ENCODE results near the gene SBF1.
"Not testable (repeated sequence)": the region's sequence is repeated elsewhere in the genome, so short reads cannot be mapped to it uniquely, and the experiment has no call there.

Gene SBF1

GRCh38 chr22:50435291-50436014 lies 39.4 kb downstream of the SBF1 start:
- H3K4me1 ChIP-seq (ENCODE audit: control insufficient read depth, insufficient read depth, low read depth, low read length) = no peaks in the 10 kb centered on the region
- H3K18ac ChIP-seq (ENCODE audit: low read depth in 1 of 2, low read length in 2 of 2) = no peak overlapping the region
- H2BK15ac ChIP-seq (ENCODE audit: low read depth, poor library complexity, severe bottlenecking) = no peak overlapping the region
- no peak overlapping the region for H2BK120ac ChIP-seq (ENCODE audit: low read depth, low read length)
- H3K9ac ChIP-seq (ENCODE audit: low read length) = no peak overlapping the region
- no peak overlapping the region for H4K8ac ChIP-seq (ENCODE audit: low read length)
- no peak overlapping the region for H3K4ac ChIP-seq (ENCODE audit: low read depth in 1 of 2, low read length in 2 of 2)
- no peak overlapping the region for H3K27ac ChIP-seq (ENCODE audit: low read length, poor library complexity, severe bottlenecking)
- H4K91ac ChIP-seq (ENCODE audit: low read length) = no peak overlapping the region
- WGBS = 94% methylated on average over 20 of the region's 20 CpGs
- H2BK12ac ChIP-seq (ENCODE audit: low read length in 2 of 2) = no peak overlapping the region
- H3K23ac ChIP-seq (ENCODE audit: low read length in 2 of 2) = no peak overlapping the region
- no peak for DNase-seq
- peaks cover 78 to 84% of the 10 kb centered on the region in 2 experiments for H3K36me3 ChIP-seq (ENCODE audit: control insufficient read depth in 1 of 2, insufficient read depth in 2 of 2, low read depth in 1 of 2, low read length in 2 of 2)
- no peaks in the 10 kb centered on the region for H3K27me3 ChIP-seq (ENCODE audit: control insufficient read depth in 1 of 2, insufficient read depth in 1 of 2, low read length in 2 of 2)
- H3K4me2 ChIP-seq (ENCODE audit: low read length, poor library complexity, severe bottlenecking) = no peak overlapping the region
- no peaks in the 10 kb centered on the region for H3K9me3 ChIP-seq (ENCODE audit: control insufficient read depth, low read length)
- H3K79me1 ChIP-seq (replicated peaks; ENCODE audit: low read length, poor library complexity, severe bottlenecking) = peaks cover 18% of the 10 kb centered on the region
- H2AFZ ChIP-seq (ENCODE audit: low read depth, low read length) = no peak overlapping the region
- H2BK5ac ChIP-seq (ENCODE audit: low read depth, low read length, poor library complexity, severe bottlenecking) = no peak overlapping the region
- no peak overlapping the region for H3K14ac ChIP-seq (ENCODE audit: low read length in 2 of 2)
- no peak overlapping the region for H3K4me3 ChIP-seq (ENCODE audit: insufficient read depth in 1 of 2, low read depth in 1 of 2, low read length in 2 of 2)
- no peak overlapping the region for H2AK5ac ChIP-seq (ENCODE audit: low read length, severe bottlenecking)

GRCh38 chr22:50434849-50435248 lies 40.0 kb downstream of the SBF1 start:
- Histone ChIP-seq H2AK5ac (ENCODE audit: low read length, severe bottlenecking) (no peak overlapping the region), H2BK120ac (ENCODE audit: low read depth, low read length) (no peak overlapping the region), H3K9me3 (ENCODE audit: control insufficient read depth, low read length) (no peaks in the 10 kb centered on the region), H4K8ac (ENCODE audit: low read length) (no peak overlapping the region), H2BK12ac (ENCODE audit: low read length in 2 of 2) (no peak overlapping the region), H3K4me3 (ENCODE audit: insufficient read depth in 1 of 2, low read depth in 1 of 2, low read length in 2 of 2) (no peak overlapping the region), H3K36me3 (ENCODE audit: control insufficient read depth in 1 of 2, insufficient read depth in 2 of 2, low read depth in 1 of 2, low read length in 2 of 2) (peaks cover 78 to 84% of the 10 kb centered on the region in 2 experiments), H3K18ac (ENCODE audit: low read depth in 1 of 2, low read length in 2 of 2) (no peak overlapping the region), H3K9ac (ENCODE audit: low read length) (no peak overlapping the region), H3K23ac (ENCODE audit: low read length in 2 of 2) (no peak overlapping the region), H4K91ac (ENCODE audit: low read length) (no peak overlapping the region), H2BK15ac (ENCODE audit: low read depth, poor library complexity, severe bottlenecking) (no peak overlapping the region), H3K14ac (ENCODE audit: low read length in 2 of 2) (no peak overlapping the region), H3K27me3 (ENCODE audit: control insufficient read depth in 1 of 2, insufficient read depth in 1 of 2, low read length in 2 of 2) (no peaks in the 10 kb centered on the region), H3K27ac (ENCODE audit: low read length, poor library complexity, severe bottlenecking) (no peak overlapping the region), H3K4ac (ENCODE audit: low read depth in 1 of 2, low read length in 2 of 2) (no peak overlapping the region), H2AFZ (ENCODE audit: low read depth, low read length) (no peak overlapping the region), H2BK5ac (ENCODE audit: low read depth, low read length, poor library complexity, severe bottlenecking) (no peak overlapping the region), H3K4me2 (ENCODE audit: low read length, poor library complexity, severe bottlenecking) (no peak overlapping the region), H3K79me1 (replicated peaks; ENCODE audit: low read length, poor library complexity, severe bottlenecking) (peaks cover 21% of the 10 kb centered on the region), H3K4me1 (ENCODE audit: control insufficient read depth, insufficient read depth, low read depth, low read length) (no peaks in the 10 kb centered on the region)
- 92% methylated on average over 24 of the region's 24 CpGs for WGBS
- no peak for DNase-seq

GRCh38 chr22:50432877-50433510 lies 41.8 kb downstream of the SBF1 start:
- H3K4me3 ChIP-seq (ENCODE audit: insufficient read depth in 1 of 2, low read depth in 1 of 2, low read length in 2 of 2); H3K27ac ChIP-seq (ENCODE audit: low read length, poor library complexity, severe bottlenecking); H3K4me1 ChIP-seq (ENCODE audit: control insufficient read depth, insufficient read depth, low read depth, low read length); H2BK5ac ChIP-seq (ENCODE audit: low read depth, low read length, poor library complexity, severe bottlenecking); H3K4me2 ChIP-seq (ENCODE audit: low read length, poor library complexity, severe bottlenecking); H2AK5ac ChIP-seq (ENCODE audit: low read length, severe bottlenecking); H2BK12ac ChIP-seq (ENCODE audit: low read length in 2 of 2); H3K23ac ChIP-seq (ENCODE audit: low read length in 2 of 2); H3K9me3 ChIP-seq (ENCODE audit: control insufficient read depth, low read length); H3K18ac ChIP-seq (ENCODE audit: low read depth in 1 of 2, low read length in 2 of 2); H3K4ac ChIP-seq (ENCODE audit: low read depth in 1 of 2, low read length in 2 of 2); H4K91ac ChIP-seq (ENCODE audit: low read length); H2BK120ac ChIP-seq (ENCODE audit: low read depth, low read length); H2BK15ac ChIP-seq (ENCODE audit: low read depth, poor library complexity, severe bottlenecking); H3K9ac ChIP-seq (ENCODE audit: low read length); DNase-seq; H3K27me3 ChIP-seq (ENCODE audit: control insufficient read depth in 1 of 2, insufficient read depth in 1 of 2, low read length in 2 of 2); H2AFZ ChIP-seq (ENCODE audit: low read depth, low read length); H4K8ac ChIP-seq (ENCODE audit: low read length); H3K14ac ChIP-seq (ENCODE audit: low read length in 2 of 2): not testable (repeated sequence)
- Histone ChIP-seq H3K79me1 (replicated peaks; ENCODE audit: low read length, poor library complexity, severe bottlenecking) (peaks cover 25% of the 10 kb centered on the region), H3K36me3 (ENCODE audit: control insufficient read depth in 1 of 2, insufficient read depth in 2 of 2, low read depth in 1 of 2, low read length in 2 of 2) (peaks cover 73 to 74% of the 10 kb centered on the region in 2 experiments)
- 98% methylated on average over 13 of the region's 24 CpGs for WGBS

- H2AK5ac ChIP-seq (ENCODE audit: low read length, severe bottlenecking) = no peak overlapping the region
- no peak overlapping the region for H2AFZ ChIP-seq (ENCODE audit: low read depth, low read length)
- no peak overlapping the region for H3K4me2 ChIP-seq (ENCODE audit: low read length, poor library complexity, severe bottlenecking)
- peaks cover 68 to 74% of the 10 kb centered on the region in 2 experiments for H3K36me3 ChIP-seq (ENCODE audit: control insufficient read depth in 1 of 2, insufficient read depth in 2 of 2, low read depth in 1 of 2, low read length in 2 of 2)
- H2BK15ac ChIP-seq (ENCODE audit: low read depth, poor library complexity, severe bottlenecking) = no peak overlapping the region
- H3K9me3 ChIP-seq (ENCODE audit: control insufficient read depth, low read length) = no peaks in the 10 kb centered on the region
- no peak overlapping the region for H3K23ac ChIP-seq (ENCODE audit: low read length in 2 of 2)
- no peak overlapping the region for H3K18ac ChIP-seq (ENCODE audit: low read depth in 1 of 2, low read length in 2 of 2)
- peaks cover 25% of the 10 kb centered on the region for H3K79me1 ChIP-seq (replicated peaks; ENCODE audit: low read length, poor library complexity, severe bottlenecking)
- no peak overlapping the region for H3K9ac ChIP-seq (ENCODE audit: low read length)
- H3K27me3 ChIP-seq (ENCODE audit: control insufficient read depth in 1 of 2, insufficient read depth in 1 of 2, low read length in 2 of 2) = no peaks in the 10 kb centered on the region
- H3K27ac ChIP-seq (ENCODE audit: low read length, poor library complexity, severe bottlenecking) = no peak overlapping the region
- no peak overlapping the region for H3K4ac ChIP-seq (ENCODE audit: low read depth in 1 of 2, low read length in 2 of 2)
- no peak overlapping the region for H2BK5ac ChIP-seq (ENCODE audit: low read depth, low read length, poor library complexity, severe bottlenecking)
- 97% methylated on average over 34 of the region's 35 CpGs for WGBS
- DNase-seq = no peak
- H3K4me3 ChIP-seq (ENCODE audit: insufficient read depth in 1 of 2, low read depth in 1 of 2, low read length in 2 of 2) = no peak overlapping the region
- H3K14ac ChIP-seq (ENCODE audit: low read length in 2 of 2) = no peak overlapping the region
- H4K8ac ChIP-seq (ENCODE audit: low read length) = no peak overlapping the region
- no peak overlapping the region for H2BK12ac ChIP-seq (ENCODE audit: low read length in 2 of 2)
- no peak overlapping the region for H4K91ac ChIP-seq (ENCODE audit: low read length)
- no peak overlapping the region for H2BK120ac ChIP-seq (ENCODE audit: low read depth, low read length)
- H3K4me1 ChIP-seq (ENCODE audit: control insufficient read depth, insufficient read depth, low read depth, low read length) = no peaks in the 10 kb centered on the region
These were observed 42.5 kb downstream of the SBF1 start for GRCh38 chr22:50432131-50432876.
